SK-N-SH treated with all-trans-retinoic acid at 6 μM for 48 hours (cell line): Measurements from ENCODE around the gene AMOTL1.
A peak's percentile ranks its signal among the peaks of the same experiment; 100 is the strongest.

ENCODE experiments used
- ATAC-seq: fragments of 200-7000 bp; cut with Tn5 transposase; 3 replicates; pipeline ENCODE4 v1.9.1; 2020; ENCODE audit warnings: mild to moderate bottlenecking, moderate library complexity
- BACH2 ChIP-seq: fragments of 250-450 bp; sonication (Bioruptor Pico); IDR thresholded peaks from 2 replicates; pipeline ENCODE4 v1.9.0; 2021; ENCODE audit warnings: mild to moderate bottlenecking, borderline replicate concordance
- CSDC2 ChIP-seq: fragments of 250-450 bp; sonication (Bioruptor Pico); IDR thresholded peaks from 2 replicates; pipeline ENCODE4 v1.5.0; 2020; ENCODE audit warnings: mild to moderate bottlenecking, moderate library complexity
- ESRRG ChIP-seq: fragments of 250-450 bp; sonication (Bioruptor Pico); IDR thresholded peaks from 2 replicates; pipeline ENCODE4 v1.6.1; 2021; ENCODE audit warnings: mild to moderate bottlenecking
- GLIS3 ChIP-seq: fragments of 250-450 bp; sonication (Bioruptor Pico); IDR thresholded peaks from 2 replicates; pipeline ENCODE4 v1.5.0; 2020; ENCODE audit warnings: mild to moderate bottlenecking, moderate library complexity
- ISL1 ChIP-seq: fragments of 250-450 bp; sonication (Bioruptor Pico); IDR thresholded peaks from 2 replicates; pipeline ENCODE4 v2.1.2; 2022; ENCODE audit warnings: mild to moderate bottlenecking, moderate library complexity
- OSR1 ChIP-seq: fragments of 250-450 bp; sonication (Bioruptor Pico); IDR thresholded peaks from 2 replicates; pipeline ENCODE4 v1.8.0; 2022; ENCODE audit warnings: moderate library complexity, mild to moderate bottlenecking, inconsistent platforms
- PPARA ChIP-seq: fragments of 250-450 bp; sonication (Bioruptor Pico); IDR thresholded peaks from 2 replicates; pipeline ENCODE4 v1.5.0; 2020; ENCODE audit warnings: mild to moderate bottlenecking, borderline replicate concordance
- RARB ChIP-seq: fragments of 250-450 bp; sonication (Bioruptor Pico); IDR thresholded peaks from 2 replicates; pipeline ENCODE4 v1.8.0; 2021; ENCODE audit warnings: mild to moderate bottlenecking, moderate library complexity
- SNAI2 ChIP-seq: fragments of 250-450 bp; sonication (Bioruptor Pico); IDR thresholded peaks from 2 replicates; pipeline ENCODE4 v1.5.0; 2020; ENCODE audit warnings: mild to moderate bottlenecking, moderate library complexity
- TCF4 ChIP-seq: fragments of 250-450 bp; sonication (Bioruptor Pico); IDR thresholded peaks from 2 replicates; pipeline ENCODE4 v1.8.0; 2021; ENCODE audit warnings: mild to moderate bottlenecking, moderate library complexity, borderline replicate concordance
- TOX ChIP-seq: fragments of 250-450 bp; sonication (Bioruptor Pico); IDR thresholded peaks from 2 replicates; pipeline ENCODE4 v1.8.0; 2021; ENCODE audit warnings: mild to moderate bottlenecking, moderate library complexity, borderline replicate concordance
- ZC3H10 ChIP-seq: fragments of 250-450 bp; sonication (Bioruptor Pico); IDR thresholded peaks from 2 replicates; pipeline ENCODE4 v1.5.1; 2021; ENCODE audit warnings: mild to moderate bottlenecking, moderate library complexity
- ZFP3 ChIP-seq: fragments of 250-450 bp; sonication (Bioruptor Pico); IDR thresholded peaks from 2 replicates; pipeline ENCODE4 v1.5.0; 2020; ENCODE audit warnings: mild to moderate bottlenecking, moderate library complexity
- ZFP30 ChIP-seq: fragments of 450-650 bp; formaldehyde crosslinking; IDR thresholded peaks from 2 replicates; pipeline ENCODE4 v1.5.0; 2022; ENCODE audit warnings: mild to moderate bottlenecking, moderate library complexity
- ZNF565 ChIP-seq: fragments of 450-650 bp; formaldehyde crosslinking; conservative IDR thresholded peaks from 2 replicates; pipeline ENCODE4 v1.5.0; 2020; ENCODE audit warnings: low read depth, mild to moderate bottlenecking, moderate library complexity
- ZNF70 ChIP-seq: fragments of 450-650 bp; formaldehyde crosslinking; IDR thresholded peaks from 2 replicates; pipeline ENCODE4 v1.5.0; 2020; ENCODE audit warnings: mild to moderate bottlenecking, moderate library complexity
- ZNF8 ChIP-seq: fragments of 450-650 bp; formaldehyde crosslinking; IDR thresholded peaks from 2 replicates; pipeline ENCODE4 v1.5.0; 2020; ENCODE audit warnings: mild to moderate bottlenecking, moderate library complexity
- TF ChIP-seq, protein P1 (sequence below): fragments of 250-450 bp; sonication (Bioruptor Pico); IDR thresholded peaks from 2 replicates; pipeline ENCODE4 v1.8.0; 2021; ENCODE audit warnings: low read depth, mild to moderate bottlenecking, moderate library complexity, borderline replicate concordance
- TF ChIP-seq, protein P2 (sequence below): fragments of 250-450 bp; sonication (Bioruptor Pico); IDR thresholded peaks from 2 replicates; pipeline ENCODE4 v1.5.1; 2020; ENCODE audit warnings: low read depth, mild to moderate bottlenecking, moderate library complexity
- TF ChIP-seq, protein P3 (sequence below): fragments of 250-450 bp; sonication (Bioruptor Pico); IDR thresholded peaks from 2 replicates; pipeline ENCODE4 v1.5.0; 2020; ENCODE audit warnings: mild to moderate bottlenecking, moderate library complexity
- TF ChIP-seq, protein P4 (sequence below): fragments of 250-450 bp; sonication (Bioruptor Pico); IDR thresholded peaks from 2 replicates; pipeline ENCODE4 v1.5.1; 2021; ENCODE audit warnings: mild to moderate bottlenecking, moderate library complexity
- TF ChIP-seq, protein P5 (sequence below): fragments of 250-450 bp; sonication (Bioruptor Pico); IDR thresholded peaks from 2 replicates; pipeline ENCODE4 v1.8.0; 2020; ENCODE audit warnings: mild to moderate bottlenecking, moderate library complexity, borderline replicate concordance

AMOTL1 gene

DNA sequence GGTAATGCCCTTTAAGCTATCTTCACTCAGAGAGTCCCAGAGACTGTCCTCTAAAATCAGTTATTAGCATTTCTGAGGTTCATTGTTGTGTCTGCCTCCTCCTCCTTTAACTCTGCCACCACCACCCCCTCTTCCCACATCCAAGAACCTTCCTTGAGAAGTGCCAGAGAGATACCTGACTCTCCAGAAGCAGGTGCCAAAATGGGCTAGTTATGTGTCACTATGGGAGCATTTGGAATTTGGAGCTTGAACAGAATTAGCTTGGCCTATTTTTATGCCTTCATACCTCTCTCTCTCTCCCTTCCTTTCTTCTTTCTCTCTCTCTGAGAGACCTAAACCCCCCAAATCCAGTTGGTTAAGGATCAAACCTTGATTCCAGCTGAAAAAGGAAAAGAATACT, 75.9 kb downstream of the AMOTL1 start:
- TF ChIP-seq ZNF565 (no peak), TOX (no peak), ZNF8 (CRISPR knock-in tag) (no peak), ZC3H10 (no peak), ZNF70 (CRISPR knock-in tag) (no peak), GLIS3 (CRISPR knock-in tag) (no peak), TCF4 (CRISPR knock-in tag) (no peak)
- TF ChIP-seq, protein P1, sequence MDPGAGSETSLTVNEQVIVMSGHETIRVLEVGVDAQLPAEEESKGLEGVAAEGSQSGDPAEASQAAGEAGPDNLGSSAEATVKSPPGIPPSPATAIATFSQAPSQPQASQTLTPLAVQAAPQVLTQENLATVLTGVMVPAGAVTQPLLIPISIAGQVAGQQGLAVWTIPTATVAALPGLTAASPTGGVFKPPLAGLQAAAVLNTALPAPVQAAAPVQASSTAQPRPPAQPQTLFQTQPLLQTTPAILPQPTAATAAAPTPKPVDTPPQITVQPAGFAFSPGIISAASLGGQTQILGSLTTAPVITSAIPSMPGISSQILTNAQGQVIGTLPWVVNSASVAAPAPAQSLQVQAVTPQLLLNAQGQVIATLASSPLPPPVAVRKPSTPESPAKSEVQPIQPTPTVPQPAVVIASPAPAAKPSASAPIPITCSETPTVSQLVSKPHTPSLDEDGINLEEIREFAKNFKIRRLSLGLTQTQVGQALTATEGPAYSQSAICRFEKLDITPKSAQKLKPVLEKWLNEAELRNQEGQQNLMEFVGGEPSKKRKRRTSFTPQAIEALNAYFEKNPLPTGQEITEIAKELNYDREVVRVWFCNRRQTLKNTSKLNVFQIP (CRISPR knock-in tag): no peak
- TF ChIP-seq, protein P2, sequence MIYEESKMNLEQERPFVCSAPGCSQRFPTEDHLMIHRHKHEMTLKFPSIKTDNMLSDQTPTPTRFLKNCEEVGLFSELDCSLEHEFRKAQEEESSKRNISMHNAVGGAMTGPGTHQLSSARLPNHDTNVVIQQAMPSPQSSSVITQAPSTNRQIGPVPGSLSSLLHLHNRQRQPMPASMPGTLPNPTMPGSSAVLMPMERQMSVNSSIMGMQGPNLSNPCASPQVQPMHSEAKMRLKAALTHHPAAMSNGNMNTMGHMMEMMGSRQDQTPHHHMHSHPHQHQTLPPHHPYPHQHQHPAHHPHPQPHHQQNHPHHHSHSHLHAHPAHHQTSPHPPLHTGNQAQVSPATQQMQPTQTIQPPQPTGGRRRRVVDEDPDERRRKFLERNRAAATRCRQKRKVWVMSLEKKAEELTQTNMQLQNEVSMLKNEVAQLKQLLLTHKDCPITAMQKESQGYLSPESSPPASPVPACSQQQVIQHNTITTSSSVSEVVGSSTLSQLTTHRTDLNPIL (CRISPR knock-in tag): no peak
- no peak for ATAC-seq

DNA sequence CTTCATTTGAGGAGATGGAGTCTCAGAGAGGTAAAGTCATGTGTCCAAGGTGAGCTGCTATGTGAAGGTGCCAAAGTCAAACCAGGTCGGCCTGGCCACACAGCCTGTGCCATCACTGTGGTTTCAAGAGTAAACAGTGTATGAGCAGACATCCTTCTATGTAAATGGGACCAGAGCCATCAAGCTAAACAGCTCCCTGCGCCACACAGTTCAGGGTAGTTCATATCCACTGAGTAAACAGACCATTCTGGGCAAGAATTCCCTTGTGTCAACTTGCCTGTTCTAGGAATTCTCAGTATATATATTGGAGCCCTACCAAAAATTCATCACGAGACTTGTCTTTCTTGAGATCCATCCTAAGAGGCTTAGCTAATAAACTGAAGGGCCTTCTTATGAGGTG, 77.5 kb downstream of the AMOTL1 start:
- ATAC-seq: no peak
- TF ChIP-seq BACH2 (CRISPR knock-in tag) (no peak), TCF4 (CRISPR knock-in tag) (no peak), PPARA (CRISPR knock-in tag) (no peak), GLIS3 (CRISPR knock-in tag) (no peak), ZFP30 (CRISPR knock-in tag) (no peak), ZFP3 (CRISPR knock-in tag) (no peak), CSDC2 (no peak), ISL1 (CRISPR knock-in tag) (no peak), ZC3H10 (no peak), OSR1 (CRISPR knock-in tag) (no peak), ESRRG (no peak)
- TF ChIP-seq, protein P3, sequence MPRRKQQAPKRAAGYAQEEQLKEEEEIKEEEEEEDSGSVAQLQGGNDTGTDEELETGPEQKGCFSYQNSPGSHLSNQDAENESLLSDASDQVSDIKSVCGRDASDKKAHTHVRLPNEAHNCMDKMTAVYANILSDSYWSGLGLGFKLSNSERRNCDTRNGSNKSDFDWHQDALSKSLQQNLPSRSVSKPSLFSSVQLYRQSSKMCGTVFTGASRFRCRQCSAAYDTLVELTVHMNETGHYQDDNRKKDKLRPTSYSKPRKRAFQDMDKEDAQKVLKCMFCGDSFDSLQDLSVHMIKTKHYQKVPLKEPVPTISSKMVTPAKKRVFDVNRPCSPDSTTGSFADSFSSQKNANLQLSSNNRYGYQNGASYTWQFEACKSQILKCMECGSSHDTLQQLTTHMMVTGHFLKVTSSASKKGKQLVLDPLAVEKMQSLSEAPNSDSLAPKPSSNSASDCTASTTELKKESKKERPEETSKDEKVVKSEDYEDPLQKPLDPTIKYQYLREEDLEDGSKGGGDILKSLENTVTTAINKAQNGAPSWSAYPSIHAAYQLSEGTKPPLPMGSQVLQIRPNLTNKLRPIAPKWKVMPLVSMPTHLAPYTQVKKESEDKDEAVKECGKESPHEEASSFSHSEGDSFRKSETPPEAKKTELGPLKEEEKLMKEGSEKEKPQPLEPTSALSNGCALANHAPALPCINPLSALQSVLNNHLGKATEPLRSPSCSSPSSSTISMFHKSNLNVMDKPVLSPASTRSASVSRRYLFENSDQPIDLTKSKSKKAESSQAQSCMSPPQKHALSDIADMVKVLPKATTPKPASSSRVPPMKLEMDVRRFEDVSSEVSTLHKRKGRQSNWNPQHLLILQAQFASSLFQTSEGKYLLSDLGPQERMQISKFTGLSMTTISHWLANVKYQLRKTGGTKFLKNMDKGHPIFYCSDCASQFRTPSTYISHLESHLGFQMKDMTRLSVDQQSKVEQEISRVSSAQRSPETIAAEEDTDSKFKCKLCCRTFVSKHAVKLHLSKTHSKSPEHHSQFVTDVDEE (CRISPR knock-in tag): no peak
- TF ChIP-seq, protein P1 (CRISPR knock-in tag): no peak
- TF ChIP-seq, protein P4, sequence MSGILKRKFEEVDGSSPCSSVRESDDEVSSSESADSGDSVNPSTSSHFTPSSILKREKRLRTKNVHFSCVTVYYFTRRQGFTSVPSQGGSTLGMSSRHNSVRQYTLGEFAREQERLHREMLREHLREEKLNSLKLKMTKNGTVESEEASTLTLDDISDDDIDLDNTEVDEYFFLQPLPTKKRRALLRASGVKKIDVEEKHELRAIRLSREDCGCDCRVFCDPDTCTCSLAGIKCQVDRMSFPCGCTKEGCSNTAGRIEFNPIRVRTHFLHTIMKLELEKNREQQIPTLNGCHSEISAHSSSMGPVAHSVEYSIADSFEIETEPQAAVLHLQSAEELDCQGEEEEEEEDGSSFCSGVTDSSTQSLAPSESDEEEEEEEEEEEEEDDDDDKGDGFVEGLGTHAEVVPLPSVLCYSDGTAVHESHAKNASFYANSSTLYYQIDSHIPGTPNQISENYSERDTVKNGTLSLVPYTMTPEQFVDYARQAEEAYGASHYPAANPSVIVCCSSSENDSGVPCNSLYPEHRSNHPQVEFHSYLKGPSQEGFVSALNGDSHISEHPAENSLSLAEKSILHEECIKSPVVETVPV: no peak
- TF ChIP-seq, protein P2 (CRISPR knock-in tag): no peak

DNA sequence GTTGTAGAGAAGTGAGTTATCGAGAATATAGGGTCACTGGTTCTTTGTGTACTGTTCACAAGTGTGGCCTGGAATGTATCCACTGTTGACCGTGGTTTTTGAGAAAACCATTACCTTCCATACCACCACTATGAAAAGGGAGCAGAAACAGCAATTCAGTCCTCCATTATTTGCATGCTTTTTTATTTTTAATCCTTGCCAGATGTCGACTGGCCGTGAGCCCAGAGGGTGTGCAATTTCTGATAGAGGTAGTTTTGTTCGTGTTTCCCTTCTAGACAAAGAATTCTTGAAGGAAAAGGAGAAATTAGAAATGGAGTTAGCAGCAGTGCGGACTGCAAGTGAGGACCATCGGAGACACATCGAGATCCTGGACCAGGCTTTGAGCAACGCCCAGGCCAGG, 81.7 kb downstream of the AMOTL1 start:
- peak; percentile 51; the same call in 2 of the 3 replicates for ATAC-seq
- TF ChIP-seq TCF4 (CRISPR knock-in tag): no peak
- TF ChIP-seq SNAI2 (CRISPR knock-in tag): no peak
- TF ChIP-seq RARB (CRISPR knock-in tag): no peak
- no peak for TF ChIP-seq GLIS3 (CRISPR knock-in tag)
- TF ChIP-seq, protein P2 (CRISPR knock-in tag): no peak
- no peak for TF ChIP-seq CSDC2
- TF ChIP-seq ESRRG: no peak
- no peak for TF ChIP-seq ZNF565
- no peak for TF ChIP-seq TOX
- no peak for TF ChIP-seq ZFP30 (CRISPR knock-in tag)
- TF ChIP-seq, protein P1 (CRISPR knock-in tag): no peak
- TF ChIP-seq PPARA (CRISPR knock-in tag): no peak
- no peak for TF ChIP-seq ZC3H10
- TF ChIP-seq, protein P5, sequence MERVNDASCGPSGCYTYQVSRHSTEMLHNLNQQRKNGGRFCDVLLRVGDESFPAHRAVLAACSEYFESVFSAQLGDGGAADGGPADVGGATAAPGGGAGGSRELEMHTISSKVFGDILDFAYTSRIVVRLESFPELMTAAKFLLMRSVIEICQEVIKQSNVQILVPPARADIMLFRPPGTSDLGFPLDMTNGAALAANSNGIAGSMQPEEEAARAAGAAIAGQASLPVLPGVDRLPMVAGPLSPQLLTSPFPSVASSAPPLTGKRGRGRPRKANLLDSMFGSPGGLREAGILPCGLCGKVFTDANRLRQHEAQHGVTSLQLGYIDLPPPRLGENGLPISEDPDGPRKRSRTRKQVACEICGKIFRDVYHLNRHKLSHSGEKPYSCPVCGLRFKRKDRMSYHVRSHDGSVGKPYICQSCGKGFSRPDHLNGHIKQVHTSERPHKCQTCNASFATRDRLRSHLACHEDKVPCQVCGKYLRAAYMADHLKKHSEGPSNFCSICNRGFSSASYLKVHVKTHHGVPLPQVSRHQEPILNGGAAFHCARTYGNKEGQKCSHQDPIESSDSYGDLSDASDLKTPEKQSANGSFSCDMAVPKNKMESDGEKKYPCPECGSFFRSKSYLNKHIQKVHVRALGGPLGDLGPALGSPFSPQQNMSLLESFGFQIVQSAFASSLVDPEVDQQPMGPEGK (CRISPR knock-in tag): no peak
